ENCODE results near the gene HOXA6. TPM values are rescaled to one million over a fixed set of nuclear protein-coding genes. Genes with fewer than 3 reads are reported as not detected.
A peak's percentile ranks its signal among the peaks of the same experiment; 100 is the strongest.

HOXA6 gene
- total RNA-seq, 1 donor from 2014 or later: not detected

- DNase-seq (ENCODE audit: low spot score): no peak
- Histone ChIP-seq H3K9me3 (ENCODE audit: low read depth) (no peaks in the 10 kb centered on the region), H3K27me3 (peaks cover 100% of the 10 kb centered on the region), H4K20me1 (ENCODE audit: low read depth) (peaks cover 72% of the 10 kb centered on the region), H3F3A (ENCODE audit: low read depth) (no peaks in the 10 kb centered on the region), H3K79me2 (ENCODE audit: low read depth) (no peaks in the 10 kb centered on the region), H2AFZ (replicated peaks) (no peak within 1 kb of the TSS), H3K4me2 (peak within 1 kb of the TSS; percentile 66), H3K4me3 (peak within 1 kb of the TSS; percentile 32), H3K36me3 (no peaks in the 10 kb centered on the region), H3K27ac (no peak within 1 kb of the TSS), H3K4me1 (no peaks in the 10 kb centered on the region), H3K9ac (no peak within 1 kb of the TSS)
- Mint-ChIP-seq H3K27ac (no peak within 1 kb of the TSS), H3K4me3 (peak within 1 kb of the TSS; percentile 78), H3K4me1 (peaks cover 10% of the 10 kb centered on the region), H3K36me3 (peaks cover 2% of the 10 kb centered on the region), H3K27me3 (ENCODE audit: insufficient read depth, low read depth) (peaks cover 92% of the 10 kb centered on the region), H3K9me3 (peaks cover 17% of the 10 kb centered on the region)
- TF ChIP-seq CTCF (IDR thresholded peaks at IDR 0.05) (no peak), EZH2phosphoT487 (IDR thresholded peaks at IDR 0.05) (peak; percentile 93), EZH2 (IDR thresholded peaks at IDR 0.05) (peak; percentile 91)
Observed at GRCh38 chr7:27151931-27152815, 4.6 kb upstream of the HOXA6 start, which contains the start of gene HOXA3. Gene HOXA3, minus strand, starts transcription at chr7:27152583. Its CDS starts 41,943 bp downstream, at chr7:27110640.

GRCh38 chr7:27151341-27151930, 3.9 kb upstream of the HOXA6 start:
- Mint-ChIP-seq H3K27ac (no peak overlapping the region), H3K36me3 (peaks cover 2% of the 10 kb centered on the region), H3K4me3 (peak overlapping the region; percentile 78), H3K4me1 (peaks cover 10% of the 10 kb centered on the region), H3K27me3 (ENCODE audit: insufficient read depth, low read depth) (peaks cover 94% of the 10 kb centered on the region), H3K9me3 (peaks cover 20% of the 10 kb centered on the region)
- peak overlapping the region; percentile 32 for H3K4me3 ChIP-seq
- H2AFZ ChIP-seq (replicated peaks): no peak overlapping the region
- H3K79me2 ChIP-seq (ENCODE audit: low read depth): no peaks in the 10 kb centered on the region
- H3K27ac ChIP-seq: no peak overlapping the region
- H3K4me1 ChIP-seq: no peaks in the 10 kb centered on the region
- H3K9me3 ChIP-seq (ENCODE audit: low read depth): no peaks in the 10 kb centered on the region
- H3K27me3 ChIP-seq: peaks cover 100% of the 10 kb centered on the region
- H3K9ac ChIP-seq: no peak overlapping the region
- peak overlapping the region; percentile 66 for H3K4me2 ChIP-seq
- DNase-seq (ENCODE audit: low spot score): no peak
- H3K36me3 ChIP-seq: no peaks in the 10 kb centered on the region
- H4K20me1 ChIP-seq (ENCODE audit: low read depth): peaks cover 72% of the 10 kb centered on the region
- peak; percentile 81 for TF ChIP-seq EZH2 (IDR thresholded peaks at IDR 0.05)
- TF ChIP-seq CTCF (IDR thresholded peaks at IDR 0.05): no peak
- TF ChIP-seq EZH2phosphoT487 (IDR thresholded peaks at IDR 0.05): peak; percentile 2
- H3F3A ChIP-seq (ENCODE audit: low read depth): no peaks in the 10 kb centered on the region

- H3K27me3 Mint-ChIP-seq (ENCODE audit: insufficient read depth, low read depth): peaks cover 95% of the 10 kb centered on the region
- Histone ChIP-seq H4K20me1 (ENCODE audit: low read depth) (peaks cover 72% of the 10 kb centered on the region), H3K27ac (no peak overlapping the region), H3K9ac (no peak overlapping the region), H3K4me3 (peak overlapping the region; percentile 32), H3K27me3 (peaks cover 100% of the 10 kb centered on the region), H3K79me2 (ENCODE audit: low read depth) (no peaks in the 10 kb centered on the region), H3K9me3 (ENCODE audit: low read depth) (no peaks in the 10 kb centered on the region), H3K4me2 (peak overlapping the region; percentile 66), H2AFZ (replicated peaks) (no peak overlapping the region), H3K36me3 (no peaks in the 10 kb centered on the region), H3F3A (ENCODE audit: low read depth) (no peaks in the 10 kb centered on the region), H3K4me1 (no peaks in the 10 kb centered on the region)
- H3K4me1 Mint-ChIP-seq: peaks cover 8% of the 10 kb centered on the region
- peaks cover 2% of the 10 kb centered on the region for H3K36me3 Mint-ChIP-seq
- peak; percentile 82 for TF ChIP-seq CTCF (IDR thresholded peaks at IDR 0.05)
- TF ChIP-seq EZH2 (IDR thresholded peaks at IDR 0.05): peak; percentile 99
- peak; percentile 75 for TF ChIP-seq EZH2phosphoT487 (IDR thresholded peaks at IDR 0.05)
- peaks cover 24% of the 10 kb centered on the region for H3K9me3 Mint-ChIP-seq
- DNase-seq (ENCODE audit: low spot score): peak; percentile 91
- peak overlapping the region; percentile 78 for H3K4me3 Mint-ChIP-seq
- no peak overlapping the region for H3K27ac Mint-ChIP-seq
Observed at GRCh38 chr7:27150568-27151340, 3.2 kb upstream of the HOXA6 start.

All from neural progenitor cell (in vitro differentiated cells).